DMS153 treated with DMSO at 0.1 percent for 48 hours (cell line): Measurements from ENCODE around the gene OR52I1.
A peak's percentile ranks its signal among the peaks of the same experiment; 100 is the strongest.

ENCODE experiments used
- DNase-seq: peaks from one replicate; lab custom pipeline; 2025; ENCODE audit not compliant: unreplicated experiment; lab: John Stamatoyannopoulos, UW

OR52I1 gene

DNA sequence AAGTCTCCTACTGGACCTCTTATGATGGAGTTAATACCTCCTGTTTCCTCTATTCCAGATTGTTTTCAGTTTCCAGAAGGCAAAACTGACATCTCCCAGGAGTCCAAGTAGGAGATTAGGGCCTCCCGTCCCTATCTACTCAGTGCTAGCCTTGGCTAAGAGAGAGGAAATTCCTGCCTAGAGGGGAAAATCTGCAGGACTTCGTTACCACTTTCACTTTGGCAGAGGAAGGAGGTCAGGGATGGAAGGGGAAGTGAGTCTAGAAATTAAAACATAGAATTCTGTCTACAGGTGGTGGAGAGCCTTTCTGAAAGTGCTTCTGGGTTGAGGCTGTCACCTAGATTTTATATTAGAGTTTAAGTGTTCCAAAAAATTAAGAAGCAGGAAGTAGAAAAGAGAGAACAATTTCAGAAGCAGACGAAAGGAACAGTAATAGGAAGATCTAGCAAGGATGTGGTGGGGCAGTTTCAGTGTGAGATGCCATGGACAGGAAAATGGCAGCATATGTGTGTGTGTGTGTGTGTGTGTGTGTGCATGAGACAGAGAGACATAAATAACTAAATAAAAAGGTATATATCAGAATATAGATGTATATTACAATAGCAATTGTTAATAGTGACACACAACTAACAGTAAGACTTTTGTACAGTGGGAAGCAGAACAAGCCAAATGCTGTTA lies 16.6 kb downstream of the OR52I1 start:
- DNase-seq, result no peak

DNA sequence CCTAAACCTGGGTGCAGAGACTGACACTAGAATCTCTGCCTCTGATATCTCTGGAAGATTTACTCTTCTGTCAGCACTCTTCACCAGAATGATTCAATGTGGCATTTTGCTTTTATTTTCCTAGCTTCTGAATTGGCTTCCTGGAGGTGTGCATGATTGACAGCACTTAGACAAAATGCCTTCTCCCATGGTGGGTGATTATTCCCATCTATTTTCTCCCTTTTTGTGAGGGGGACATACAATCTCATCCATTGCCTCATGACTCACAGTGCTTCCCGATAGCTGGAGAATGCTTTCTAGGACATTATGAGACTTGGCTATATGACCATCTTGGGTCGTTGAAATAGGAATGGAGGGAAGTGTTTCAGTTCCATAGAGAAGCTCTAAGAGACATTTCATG lies 18.1 kb downstream of the OR52I1 start:
- no peak for DNase-seq

DNA sequence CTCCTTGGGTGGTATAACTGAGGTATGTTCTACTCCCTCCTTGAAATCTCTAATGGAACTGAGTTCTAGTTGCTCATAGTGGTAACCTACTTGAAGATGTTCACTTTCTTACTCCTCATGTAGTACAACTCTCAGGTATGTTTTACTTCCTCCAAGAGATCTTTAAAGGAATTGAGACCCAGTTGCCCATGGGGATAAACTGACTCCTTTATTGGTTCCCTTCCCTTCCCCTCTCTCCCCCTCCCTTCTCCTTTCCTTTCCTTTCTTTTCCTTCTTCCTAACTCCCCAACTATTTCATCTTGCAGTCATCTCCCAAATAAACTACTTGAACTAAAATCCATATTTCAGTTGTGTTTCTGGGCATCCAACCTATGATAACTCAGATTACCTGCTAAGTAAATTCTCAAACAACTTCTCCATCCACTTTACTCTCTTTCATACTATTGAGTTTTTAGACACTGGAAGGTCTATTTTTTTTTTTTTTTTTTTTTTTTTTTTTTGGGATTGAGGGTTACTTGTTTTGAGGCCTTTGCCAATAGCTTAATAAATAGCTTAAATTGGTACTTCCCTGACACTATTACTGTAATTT lies 22.1 kb downstream of the OR52I1 start:
- no peak for DNase-seq

DNA sequence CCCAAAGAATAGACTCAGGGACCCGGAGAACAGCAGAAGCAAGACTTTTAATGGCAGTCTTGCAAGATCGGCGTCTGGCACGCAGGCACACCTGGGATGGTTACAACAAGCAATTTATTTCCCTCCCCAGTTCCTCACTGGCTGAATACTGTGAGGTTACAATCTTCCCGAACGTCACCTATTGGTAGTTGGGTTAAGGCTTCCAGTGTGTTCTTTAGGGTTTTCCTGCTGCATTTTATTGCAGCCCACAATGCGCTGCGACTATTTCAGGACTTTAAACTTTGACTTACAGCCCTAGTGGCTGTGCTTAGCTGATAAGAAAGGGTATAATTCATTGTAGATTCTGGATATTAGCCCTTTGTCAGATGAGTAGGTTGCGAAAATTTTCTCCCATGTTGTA lies 25.7 kb downstream of the OR52I1 start:
- no peak for DNase-seq

DNA sequence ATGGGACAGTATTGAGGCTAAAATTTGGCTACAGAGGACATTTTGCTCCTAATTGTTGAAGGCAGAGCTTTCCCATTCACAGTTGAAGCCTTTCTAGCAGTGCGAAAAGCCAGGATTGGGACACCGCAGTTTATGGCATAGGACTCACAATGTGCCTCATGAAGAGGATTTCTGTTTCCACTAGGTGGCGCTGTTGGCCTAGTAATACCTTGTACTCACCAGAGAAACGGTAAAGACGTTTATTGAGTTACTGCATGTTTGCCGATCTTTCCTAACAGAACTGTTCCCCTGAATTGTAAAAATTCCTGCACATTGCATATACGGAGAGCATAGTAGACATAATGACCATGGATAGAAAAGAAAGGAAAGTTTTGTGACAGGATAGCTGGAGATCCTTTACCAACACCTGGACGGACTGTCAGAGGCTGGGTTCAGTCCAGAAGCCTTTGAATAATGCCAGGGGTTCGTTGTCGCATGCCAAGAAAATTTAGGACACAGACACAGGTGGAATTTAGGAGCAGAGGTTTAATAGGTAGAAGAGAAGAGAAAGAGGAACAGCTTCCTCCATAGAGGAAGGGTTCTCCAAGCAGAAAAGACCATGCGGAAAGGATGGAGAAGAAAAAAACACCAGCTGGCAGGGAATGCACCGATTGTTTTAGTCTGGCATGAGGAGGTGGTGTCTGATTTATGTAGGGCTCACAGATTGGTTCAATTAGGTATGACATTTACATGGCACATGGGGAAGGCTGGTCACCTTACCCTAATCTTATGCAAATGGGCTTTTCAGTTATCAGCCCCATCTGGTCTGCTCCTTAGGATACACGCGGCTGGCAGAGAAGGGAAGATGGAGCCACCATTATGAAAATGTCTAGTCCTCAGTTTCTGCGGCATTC lies 32.6 kb downstream of the OR52I1 start:
- DNase-seq, result peak; percentile 84

DNA sequence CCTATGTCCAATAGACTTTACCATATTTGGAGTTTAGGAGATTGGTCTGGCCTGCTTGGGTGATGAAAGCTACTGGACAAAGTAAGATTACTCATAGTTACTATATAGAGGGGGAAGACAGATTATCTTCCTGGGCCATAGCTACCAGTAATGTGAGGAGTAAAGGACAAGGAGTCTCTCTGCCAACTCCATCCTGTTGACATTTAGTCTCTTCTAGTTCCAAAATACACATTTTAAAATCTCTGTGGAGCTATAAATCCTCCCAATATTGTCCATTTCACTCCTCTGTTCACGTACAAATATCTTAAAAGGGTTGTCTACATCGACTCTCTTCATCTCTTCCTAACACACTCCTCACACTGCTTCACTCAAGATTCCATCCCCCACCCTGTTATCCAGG lies 42.3 kb downstream of the OR52I1 start:
- DNase-seq, result no peak

DNA sequence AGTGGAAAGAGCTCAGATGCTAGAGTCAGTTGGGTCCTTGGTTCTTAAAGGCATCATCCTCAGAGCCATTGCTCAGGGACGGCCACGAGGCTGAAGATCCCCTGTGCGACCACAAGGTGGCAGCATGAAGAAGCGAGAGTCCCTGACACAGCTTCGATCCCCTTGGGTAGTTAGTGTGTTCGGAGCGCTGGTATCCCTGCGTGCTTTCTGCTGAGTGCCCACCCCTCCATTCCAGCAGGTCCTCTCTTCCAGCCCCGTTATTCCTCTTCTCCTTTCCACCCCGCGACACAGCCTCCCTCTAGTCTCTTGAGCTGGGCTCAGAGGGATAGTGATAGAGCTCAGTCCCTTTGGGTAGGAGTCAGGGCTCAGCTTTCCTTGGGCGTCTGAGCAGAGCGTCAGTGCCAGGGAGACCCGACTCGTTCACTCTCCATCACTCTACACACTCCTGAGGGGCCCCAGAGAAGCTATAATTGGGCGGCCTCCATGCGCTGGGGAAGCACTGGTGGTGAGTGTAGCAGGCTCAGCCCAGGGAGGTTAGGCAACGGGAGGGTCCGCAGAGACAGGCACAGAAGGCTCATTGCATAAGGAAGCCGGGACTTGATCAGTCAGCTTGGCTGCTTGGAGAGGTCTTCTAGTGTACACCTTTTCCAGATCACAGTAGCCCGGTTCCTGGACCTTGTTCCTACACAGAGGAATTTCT lies 43.3 kb downstream of the OR52I1 start, which contains the start of gene OR51D1:
Gene OR51D1, plus strand, starts transcription at position 516 of the 700 bp plus-strand sequence. CDS start 2,314 bp downstream, outside the sequence.
- peak; percentile 91 for DNase-seq

DNA sequence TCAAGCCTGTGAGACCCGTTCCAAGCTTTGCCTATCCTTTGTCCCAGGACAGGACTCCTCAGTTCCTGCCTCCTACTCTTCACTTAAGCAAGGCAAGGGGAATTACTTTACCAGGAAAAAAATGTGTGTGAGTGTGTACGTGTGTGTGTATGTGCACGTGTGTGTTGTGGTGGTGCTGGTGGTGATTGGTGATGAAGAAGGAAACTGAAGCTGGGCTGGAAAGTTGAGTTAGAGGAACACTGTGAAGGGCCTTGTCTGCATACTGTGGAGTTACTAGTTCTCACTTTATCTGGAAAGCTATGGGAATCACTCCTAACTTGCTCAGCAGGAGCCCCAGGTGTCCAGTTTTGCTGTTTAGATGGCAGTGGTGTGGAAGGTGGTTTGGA lies 43.8 kb downstream of the OR52I1 start:
- DNase-seq, result no peak

DNA sequence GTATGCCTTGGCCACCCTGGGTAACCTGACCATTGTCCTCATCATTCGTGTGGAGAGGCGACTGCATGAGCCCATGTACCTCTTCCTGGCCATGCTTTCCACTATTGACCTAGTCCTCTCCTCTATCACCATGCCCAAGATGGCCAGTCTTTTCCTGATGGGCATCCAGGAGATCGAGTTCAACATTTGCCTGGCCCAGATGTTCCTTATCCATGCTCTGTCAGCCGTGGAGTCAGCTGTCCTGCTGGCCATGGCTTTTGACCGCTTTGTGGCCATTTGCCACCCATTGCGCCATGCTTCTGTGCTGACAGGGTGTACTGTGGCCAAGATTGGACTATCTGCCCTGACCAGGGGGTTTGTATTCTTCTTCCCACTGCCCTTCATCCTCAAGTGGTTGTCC lies 46.1 kb downstream of the OR52I1 start:
- no peak for DNase-seq

DNA sequence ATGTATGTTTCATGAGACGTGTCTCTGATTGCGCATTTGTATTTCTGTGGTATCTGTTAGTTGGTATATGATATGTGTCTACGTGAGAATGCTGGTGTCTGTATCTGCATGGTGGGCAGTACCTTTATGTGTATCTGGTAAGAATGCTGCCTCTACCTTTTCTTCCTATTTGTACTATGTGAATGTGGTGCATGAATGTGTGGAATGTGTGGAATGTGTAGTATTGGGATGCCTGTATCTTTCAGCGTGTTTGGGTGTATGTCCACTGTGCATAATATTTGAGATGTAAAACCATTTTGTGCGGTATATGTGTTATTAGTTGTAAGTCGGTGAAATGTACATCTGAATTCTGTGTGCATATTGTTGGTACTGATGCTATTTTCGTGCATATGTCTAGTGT lies 47.7 kb downstream of the OR52I1 start:
- no peak for DNase-seq

DNA sequence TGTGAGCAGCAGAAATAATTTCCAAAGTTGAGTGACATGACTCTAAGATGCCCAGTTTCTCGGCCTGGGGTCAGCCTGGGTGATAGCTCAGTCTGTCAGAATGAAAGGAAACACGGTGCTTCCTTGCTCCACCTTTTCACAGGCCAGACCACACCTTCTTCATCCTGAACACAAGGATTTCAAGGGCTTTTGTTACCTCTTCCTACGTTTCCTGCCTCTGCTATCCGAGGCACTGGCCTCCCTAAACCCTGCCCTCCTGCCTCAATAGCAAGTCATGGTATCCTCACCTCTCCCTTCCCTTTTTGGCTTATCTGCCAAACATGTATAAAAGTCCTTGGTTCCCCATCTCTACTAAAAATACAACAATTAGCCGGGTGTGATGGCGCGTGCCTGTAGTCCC lies 48.2 kb downstream of the OR52I1 start:
- no peak for DNase-seq

DNA sequence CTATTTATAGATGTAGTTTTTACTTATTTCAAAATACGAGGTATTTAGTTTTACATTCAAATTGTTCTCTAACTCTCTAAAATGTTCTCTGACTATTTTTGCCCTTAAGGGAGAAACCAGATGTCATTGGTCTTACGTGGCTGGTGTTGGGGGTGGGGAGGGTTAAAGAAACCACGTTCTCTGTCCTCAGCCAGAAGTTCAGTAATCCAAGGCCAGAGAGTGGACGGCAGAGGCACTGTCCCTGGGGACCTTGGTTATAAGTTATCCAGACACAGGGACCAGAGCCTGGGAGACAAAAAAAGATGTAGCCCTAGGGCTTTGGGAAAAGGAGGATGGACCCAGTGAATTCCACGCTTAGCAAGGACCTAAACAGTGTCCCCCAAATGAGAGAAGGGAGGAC lies 49.2 kb downstream of the OR52I1 start:
- no peak for DNase-seq

DNA sequence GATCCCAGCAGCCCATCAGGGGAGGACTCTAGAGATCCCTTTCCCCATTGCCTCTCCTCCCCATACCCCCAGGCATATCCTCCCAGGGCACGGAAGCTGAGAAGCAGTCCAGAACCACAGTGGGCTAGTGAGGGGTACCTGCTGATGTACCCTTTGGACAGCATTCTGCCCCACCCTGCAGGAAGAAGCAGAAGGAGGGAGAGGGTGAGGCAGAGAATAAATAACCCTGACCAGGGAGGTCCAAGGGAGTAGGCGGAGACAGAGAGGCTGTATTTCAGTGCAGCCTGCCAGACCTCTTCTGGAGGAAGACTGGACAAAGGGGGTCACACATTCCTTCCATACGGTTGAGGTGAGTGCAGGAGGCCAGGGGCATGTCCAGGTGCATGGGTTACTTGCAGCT lies 49.8 kb downstream of the OR52I1 start, which contains the start of gene OR51E1:
Gene OR51E1, plus strand, starts transcription at position 301 of the 400 bp plus-strand sequence. CDS start 8,545 bp downstream, outside the sequence.
- no peak for DNase-seq

DNA sequence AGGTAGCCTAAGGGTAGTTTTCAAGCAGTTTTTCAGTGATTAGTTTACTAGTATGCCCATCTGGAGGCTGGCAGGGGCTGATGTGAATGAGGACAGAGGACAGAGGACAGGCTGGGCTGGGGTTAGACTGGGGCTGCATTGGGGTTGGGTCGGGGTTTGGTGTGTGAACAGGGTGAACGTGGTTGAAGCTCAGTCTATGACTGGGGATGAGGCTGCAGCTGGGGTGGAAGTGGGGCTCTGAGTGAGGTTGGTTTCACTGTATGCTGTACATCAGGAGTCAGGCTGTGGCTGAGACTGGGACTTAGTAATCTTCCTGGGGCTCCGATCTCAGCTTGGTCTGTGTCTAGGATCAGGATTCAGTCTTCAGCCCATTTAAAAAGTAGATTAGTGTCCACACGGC lies 50.4 kb downstream of the OR52I1 start:
- DNase-seq, result no peak
